ENCODE results near the gene PYCR2. TPM values are rescaled to one million over a fixed set of nuclear protein-coding genes. Genes with fewer than 3 reads are reported as not detected.

Gene PYCR2
- total RNA-seq, 4 donors from 2014 or later, result 38.8 to 55.0 (median 41.0) TPM

- Histone ChIP-seq H3K4me3 (replicated peaks in 1 of 3) (no peak overlapping the region), H3K4me1 (peaks cover 0 to 8% of the 10 kb centered on the region in 2 donors), H3K9me3 (no peaks in the 10 kb centered on the region), H3K27me3 (no peaks in the 10 kb centered on the region), H3K36me3 (no peaks in the 10 kb centered on the region), H3K27ac (no peak overlapping the region)
- no peak for TF ChIP-seq POLR2A (IDR thresholded peaks at IDR 0.05)
- TF ChIP-seq, protein P1, sequence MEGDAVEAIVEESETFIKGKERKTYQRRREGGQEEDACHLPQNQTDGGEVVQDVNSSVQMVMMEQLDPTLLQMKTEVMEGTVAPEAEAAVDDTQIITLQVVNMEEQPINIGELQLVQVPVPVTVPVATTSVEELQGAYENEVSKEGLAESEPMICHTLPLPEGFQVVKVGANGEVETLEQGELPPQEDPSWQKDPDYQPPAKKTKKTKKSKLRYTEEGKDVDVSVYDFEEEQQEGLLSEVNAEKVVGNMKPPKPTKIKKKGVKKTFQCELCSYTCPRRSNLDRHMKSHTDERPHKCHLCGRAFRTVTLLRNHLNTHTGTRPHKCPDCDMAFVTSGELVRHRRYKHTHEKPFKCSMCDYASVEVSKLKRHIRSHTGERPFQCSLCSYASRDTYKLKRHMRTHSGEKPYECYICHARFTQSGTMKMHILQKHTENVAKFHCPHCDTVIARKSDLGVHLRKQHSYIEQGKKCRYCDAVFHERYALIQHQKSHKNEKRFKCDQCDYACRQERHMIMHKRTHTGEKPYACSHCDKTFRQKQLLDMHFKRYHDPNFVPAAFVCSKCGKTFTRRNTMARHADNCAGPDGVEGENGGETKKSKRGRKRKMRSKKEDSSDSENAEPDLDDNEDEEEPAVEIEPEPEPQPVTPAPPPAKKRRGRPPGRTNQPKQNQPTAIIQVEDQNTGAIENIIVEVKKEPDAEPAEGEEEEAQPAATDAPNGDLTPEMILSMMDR (IDR thresholded peaks at IDR 0.05), result peak; percentile 60 to 95 (median 78)
- DNase-seq, result peak; percentile 54 to 62
- WGBS, 2 donors, result 32 to 35% methylated on average over 32 to 49 of the region's 53 CpGs
- intact Hi-C loops (cut with DNase I), result loop anchor here (2.0 kb wide), 2 partner anchors 135 to 437 kb away; partner anchors contain the start of gene SRP9
These were observed 12.6 kb downstream of the PYCR2 start for GRCh38 chr1:225911191-225912130.

DNA sequence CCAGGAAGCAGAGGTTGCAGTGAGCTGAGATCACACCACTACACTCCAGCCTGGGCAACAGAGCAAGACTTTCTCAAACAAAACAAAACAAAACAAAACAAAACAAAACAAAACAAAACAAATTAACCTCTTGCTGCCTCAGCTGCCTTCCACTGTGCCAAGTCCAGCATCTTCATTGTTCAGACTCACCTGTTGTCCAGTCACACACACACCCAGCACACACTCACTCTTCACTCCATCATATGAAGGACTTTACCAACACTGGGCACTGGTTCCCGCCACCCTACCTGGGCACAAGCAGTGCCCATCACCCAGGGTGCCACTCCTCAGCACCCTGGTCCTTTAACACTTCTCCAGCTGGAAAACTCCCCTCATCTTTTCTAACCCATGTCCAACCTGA is 14.6 kb downstream of the PYCR2 start:
- no peaks in the 10 kb centered on the region for H3K27me3 ChIP-seq
- H3K4me3 ChIP-seq (replicated peaks in 1 of 3), result no peak overlapping the region
- intact Hi-C loops (cut with DNase I), result no loop called here
- DNase-seq, result no peak
- no peaks in the 10 kb centered on the region for H3K36me3 ChIP-seq
- H3K4me1 ChIP-seq, result peaks cover 0 to 8% of the 10 kb centered on the region in 2 donors
- no peak overlapping the region for H3K27ac ChIP-seq
- H3K9me3 ChIP-seq, result no peaks in the 10 kb centered on the region
- 95 to 96% methylated on average over 1 of the region's 1 CpG for WGBS, 2 donors
- TF ChIP-seq POLR2A (IDR thresholded peaks at IDR 0.05), result no peak
- TF ChIP-seq, protein P1 (IDR thresholded peaks at IDR 0.05), result no peak

- H3K9me3 ChIP-seq, result no peaks in the 10 kb centered on the region
- 59 to 64% methylated on average over 2 of the region's 2 CpGs for WGBS, 2 donors
- TF ChIP-seq, protein P1 (IDR thresholded peaks at IDR 0.05), result no peak
- no peak for TF ChIP-seq POLR2A (IDR thresholded peaks at IDR 0.05)
- H3K4me1 ChIP-seq, result peaks cover 0 to 8% of the 10 kb centered on the region in 2 donors
- intact Hi-C loops (cut with DNase I), result no loop called here
- no peaks in the 10 kb centered on the region for H3K36me3 ChIP-seq
- no peak overlapping the region for H3K27ac ChIP-seq
- no peak overlapping the region for H3K4me3 ChIP-seq (replicated peaks in 1 of 3)
- no peaks in the 10 kb centered on the region for H3K27me3 ChIP-seq
- DNase-seq, result no peak
These were observed 15.3 kb downstream of the PYCR2 start for GRCh38 chr1:225908773-225909172.

DNA sequence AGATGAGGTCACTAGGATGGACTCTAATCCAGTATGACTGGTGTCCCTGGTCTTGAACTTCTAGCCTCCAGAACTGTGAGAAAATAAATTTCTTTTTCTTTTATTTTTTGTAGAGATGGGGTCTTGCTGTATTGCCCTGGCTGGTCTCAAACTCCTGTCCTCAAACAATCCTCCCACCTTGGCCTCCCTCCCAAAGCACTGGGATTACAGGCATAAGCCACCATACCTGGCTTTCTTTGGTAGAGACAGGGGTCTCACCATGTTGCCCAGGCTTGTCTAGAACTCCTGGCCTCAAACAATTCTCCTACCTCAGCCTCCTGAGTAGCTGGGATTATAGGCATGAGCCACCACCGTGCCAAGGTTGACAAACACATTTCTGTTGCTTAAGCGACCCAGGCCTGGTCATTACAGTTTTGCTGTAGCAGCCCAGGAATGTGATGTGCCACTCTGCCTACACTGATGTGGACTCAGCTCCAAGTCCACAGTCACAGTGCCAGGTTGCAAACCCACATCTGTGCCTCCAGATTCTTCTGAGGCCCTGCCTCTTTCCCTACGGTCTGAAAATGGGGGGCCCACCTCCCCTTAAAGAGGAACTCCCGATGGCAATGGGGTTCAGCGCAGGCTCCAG is 15.9 kb downstream of the PYCR2 start:
- no peak for DNase-seq
- no peaks in the 10 kb centered on the region for H3K36me3 ChIP-seq
- no peak overlapping the region for H3K4me3 ChIP-seq (replicated peaks in 1 of 3)
- no peak overlapping the region for H3K27ac ChIP-seq
- no peaks in the 10 kb centered on the region for H3K9me3 ChIP-seq
- peaks cover 0 to 8% of the 10 kb centered on the region in 2 donors for H3K4me1 ChIP-seq
- WGBS, 2 donors, result 87 to 98% methylated on average over 4 to 5 of the region's 5 CpGs
- TF ChIP-seq, protein P1 (IDR thresholded peaks at IDR 0.05), result no peak
- TF ChIP-seq POLR2A (IDR thresholded peaks at IDR 0.05), result no peak
- H3K27me3 ChIP-seq, result no peaks in the 10 kb centered on the region
- intact Hi-C loops (cut with DNase I), result no loop called here

DNA sequence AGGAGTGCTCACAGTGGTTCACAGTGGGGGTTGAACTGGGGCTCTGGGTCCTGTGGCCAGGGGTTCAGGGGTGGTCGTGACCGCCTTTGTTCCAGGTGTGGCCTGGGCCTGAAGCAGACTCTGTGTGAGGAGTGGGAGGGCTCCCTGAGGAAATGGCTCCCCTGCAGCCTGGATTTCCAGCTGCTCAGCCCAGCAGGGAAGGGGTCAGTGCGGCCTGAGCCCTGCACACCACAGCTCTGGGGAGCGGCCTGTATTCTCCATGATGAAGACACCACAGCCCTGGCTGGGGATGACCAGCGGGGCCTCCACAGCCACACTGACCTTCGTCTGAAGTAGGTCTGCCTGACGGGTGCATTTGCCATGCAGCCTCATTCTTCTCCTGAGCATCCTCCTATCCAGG is 16.7 kb downstream of the PYCR2 start:
- H3K27ac ChIP-seq, result no peak overlapping the region
- H3K4me3 ChIP-seq (replicated peaks in 1 of 3), result no peak overlapping the region
- intact Hi-C loops (cut with DNase I), result no loop called here
- no peaks in the 10 kb centered on the region for H3K9me3 ChIP-seq
- peaks cover 0 to 8% of the 10 kb centered on the region in 2 donors for H3K4me1 ChIP-seq
- H3K27me3 ChIP-seq, result no peaks in the 10 kb centered on the region
- 94 to 100% methylated on average over 3 to 4 of the region's 7 CpGs for WGBS, 2 donors
- DNase-seq, result no peak
- no peak for TF ChIP-seq POLR2A (IDR thresholded peaks at IDR 0.05)
- TF ChIP-seq, protein P1 (IDR thresholded peaks at IDR 0.05), result no peak
- H3K36me3 ChIP-seq, result no peaks in the 10 kb centered on the region
